NOMO-1 (cell line): ENCODE measurements around the gene BICC1.

Experiments
- DNase-seq, 2 experiments: peaks; one replicate each; lab custom pipeline; 2025; ENCODE audit not compliant: unreplicated experiment in 2 of 2; lab: John Stamatoyannopoulos, UW

The BICC1 gene

GRCh38 chr10:58813573-58813972 lies 300.9 kb downstream of the BICC1 start:
- no peak for DNase-seq

DNA sequence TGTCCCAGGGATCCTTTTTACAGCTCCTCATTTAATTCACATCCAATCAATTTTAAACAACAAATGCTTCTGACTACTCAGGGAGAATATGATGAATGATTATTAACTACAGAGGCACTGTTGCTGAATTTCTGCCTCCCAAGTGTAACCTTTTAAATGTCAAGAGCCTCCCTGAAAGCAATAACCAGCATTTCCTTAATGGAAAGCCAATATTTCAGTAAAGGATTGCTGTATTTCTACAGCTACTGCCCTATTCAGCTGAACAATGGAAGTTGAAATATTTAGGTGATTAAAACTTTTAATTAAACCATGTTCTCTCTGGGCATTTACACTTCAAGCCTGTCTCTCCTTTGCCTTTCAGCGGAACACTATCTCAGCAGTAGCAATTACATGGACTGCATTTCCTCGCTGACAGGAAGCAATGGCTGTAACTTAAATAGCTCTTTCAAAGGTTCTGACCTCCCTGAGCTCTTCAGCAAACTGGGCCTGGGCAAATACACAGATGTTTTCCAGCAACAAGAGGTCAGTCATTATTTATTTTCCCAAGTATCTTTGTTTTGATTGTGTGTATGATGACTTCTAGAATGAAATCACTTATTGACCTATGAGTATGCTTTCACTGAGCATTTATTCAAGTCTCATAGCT lies 304.7 kb downstream of the BICC1 start:
- DNase-seq = no peak

- DNase-seq = no peak
Measured at GRCh38 chr10:58818900-58819299, 306.2 kb downstream of the BICC1 start.

GRCh38 chr10:58820386-58820785 lies 307.7 kb downstream of the BICC1 start:
- no peak for DNase-seq

GRCh38 chr10:58820861-58821751 lies 308.4 kb downstream of the BICC1 start:
- no peak for DNase-seq

- DNase-seq = no peak
Measured at GRCh38 chr10:58821752-58822056, 309.0 kb downstream of the BICC1 start.

GRCh38 chr10:58823983-58824382 lies 311.3 kb downstream of the BICC1 start:
- DNase-seq = no peak

- no peak for DNase-seq
Measured at GRCh38 chr10:58824396-58824795, 311.7 kb downstream of the BICC1 start.

- no peak for DNase-seq
Measured at GRCh38 chr10:58826694-58827093, 314.0 kb downstream of the BICC1 start.

GRCh38 chr10:58827381-58827780 lies 314.7 kb downstream of the BICC1 start:
- DNase-seq = no peak

GRCh38 chr10:58829839-58830238 lies 317.2 kb downstream of the BICC1 start:
- DNase-seq = no peak

GRCh38 chr10:58830697-58831096 lies 318.0 kb downstream of the BICC1 start:
- DNase-seq = no peak

GRCh38 chr10:58833771-58834561 lies 321.3 kb downstream of the BICC1 start:
- no peak for DNase-seq

DNA sequence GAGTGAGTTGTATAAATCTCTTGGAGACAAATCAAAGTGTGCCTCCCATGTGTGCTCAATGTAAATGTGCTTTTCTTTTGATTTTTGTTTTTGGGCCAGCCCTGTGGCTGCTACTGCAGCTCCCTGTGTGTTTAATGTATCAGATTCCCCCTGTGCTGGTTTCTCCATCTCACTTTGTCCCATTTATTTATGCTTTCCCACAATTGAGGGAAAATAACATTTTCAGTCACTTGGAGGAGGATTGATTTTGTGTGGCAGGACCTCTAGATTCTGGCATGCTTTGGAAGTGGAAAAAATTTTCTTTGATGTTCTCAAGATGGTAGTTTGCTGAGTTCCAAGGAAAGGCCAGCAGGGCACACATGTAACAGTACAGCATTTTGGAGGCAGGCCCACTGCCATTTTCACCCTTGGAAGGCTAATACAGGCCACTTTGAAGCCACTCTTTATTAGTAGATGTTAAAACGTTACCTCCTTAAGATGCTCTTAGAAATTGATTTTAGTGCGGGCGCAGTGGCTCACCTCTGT lies 323.6 kb downstream of the BICC1 start:
- DNase-seq = no peak

DNA sequence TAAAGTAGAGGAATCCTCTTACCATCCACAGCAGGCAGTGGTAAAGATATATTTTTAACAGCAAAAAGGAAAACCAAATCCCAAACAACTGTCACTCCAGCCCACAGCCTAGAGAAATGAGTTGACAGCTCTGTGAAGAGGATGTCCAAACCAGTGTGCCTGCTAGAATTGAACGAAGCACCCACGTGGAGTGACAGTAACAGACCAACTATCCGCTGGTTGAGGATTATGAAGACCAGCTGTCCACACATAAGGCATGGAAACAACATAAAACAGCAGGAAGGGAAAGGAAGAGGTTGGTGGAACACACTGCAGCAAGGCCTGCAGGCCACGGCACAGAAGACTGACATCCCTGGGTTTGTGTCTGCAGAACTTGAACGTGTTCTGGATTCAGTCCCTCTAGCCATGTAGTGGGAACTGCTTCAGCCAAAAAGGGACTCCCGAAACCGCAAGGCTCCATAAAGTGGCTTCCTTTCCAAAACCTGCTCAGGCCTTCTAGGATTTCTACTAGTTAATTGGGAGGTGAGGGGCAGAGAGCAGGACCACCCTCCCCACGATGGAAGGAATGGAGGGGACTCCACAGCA lies 324.4 kb downstream of the BICC1 start:
- no peak for DNase-seq

GRCh38 chr10:58837826-58838225 lies 325.2 kb downstream of the BICC1 start:
- DNase-seq = no peak

- no peak for DNase-seq
Measured at GRCh38 chr10:58838561-58839208, 326.0 kb downstream of the BICC1 start.

- no peak for DNase-seq
Measured at GRCh38 chr10:58839771-58840170, 327.1 kb downstream of the BICC1 start.

GRCh38 chr10:58840840-58841435 lies 328.3 kb downstream of the BICC1 start:
- no peak for DNase-seq

DNA sequence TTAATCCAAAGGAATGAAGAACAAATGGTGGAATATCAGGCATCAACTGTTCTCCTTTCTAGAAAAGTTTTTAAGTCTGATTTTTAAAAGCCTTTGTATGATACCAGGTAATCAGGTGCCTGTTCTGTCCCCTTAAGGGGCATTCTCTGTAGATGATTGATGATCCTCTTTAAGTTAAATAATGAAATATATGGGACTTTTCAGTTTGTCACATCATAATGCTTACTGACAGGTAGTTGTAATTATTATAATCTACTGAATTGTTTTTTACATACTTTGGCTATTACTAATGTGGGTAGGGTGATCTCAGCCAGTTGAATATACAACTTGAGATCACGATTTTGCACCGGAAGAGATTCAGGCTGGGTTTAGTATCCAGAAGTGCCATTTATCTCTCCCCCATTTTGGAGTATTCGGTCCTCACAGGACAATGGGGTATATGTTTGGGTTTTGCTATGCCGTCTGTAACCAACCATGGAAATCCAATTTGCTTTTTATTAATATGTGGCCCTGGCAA lies 330.2 kb downstream of the BICC1 start:
- DNase-seq = no peak
